Upper lobe of left lung (tissue), 6 donors: ENCODE results near the gene TRIM38. TPM values are rescaled to one million over a fixed set of nuclear protein-coding genes. Genes with fewer than 3 reads are reported as not detected.

Source experiments
- ATAC-seq, 2 donors: fragments of 200-7000 bp; cut with Tn5 transposase; one replicate each; pipeline ENCODE4 v1.9.1; 2022; ENCODE audit warnings: mild to moderate bottlenecking in 2 of 2, moderate library complexity in 2 of 2; ENCODE audit not compliant: low FRiP score in 2 of 2
- DNase-seq, 2 donors: peaks; one replicate each; pipeline ENCODE4 v3.0.0-alpha.2; 2019 to 2020
- H3K27ac ChIP-seq, 4 donors: fragments of 200-600 bp; sonication (generic); one replicate each; pipeline ENCODE4 v1.5.1; 2016 to 2019
- H3K27me3 ChIP-seq, 4 donors: fragments of 200-600 bp; sonication (generic); one replicate each; pipeline ENCODE4 v1.5.1; 2017 to 2019
- H3K36me3 ChIP-seq, 4 donors: fragments of 200-600 bp; sonication (generic); one replicate each; pipeline ENCODE4 v1.5.1; 2016 to 2019
- H3K4me1 ChIP-seq, 4 donors: fragments of 200-600 bp; sonication (generic); one replicate each; pipeline ENCODE4 v1.5.1; 2018 to 2019
- H3K4me3 ChIP-seq, 4 donors: fragments of 200-600 bp; sonication (generic); one replicate each; pipeline ENCODE4 v1.5.1; 2017 to 2019; ENCODE audit warnings: mild to moderate bottlenecking in 2 of 4, moderate library complexity in 1 of 4
- H3K9me3 ChIP-seq, 4 donors: fragments of 200-600 bp; sonication (generic); one replicate each; pipeline ENCODE4 v1.5.1; 2018 to 2019
- EP300 ChIP-seq, 4 donors: sonication (generic); formaldehyde crosslinking; IDR thresholded peaks; one replicate each; pipeline ENCODE4 v1.5.1; 2017; ENCODE audit warnings: antibody characterized with exemption in 4 of 4, control low read depth in 2 of 4
- POLR2A ChIP-seq, 4 donors: fragments of 450-650 bp; IDR thresholded peaks; one replicate each; pipeline ENCODE4 v1.5.1; 2016 to 2017; ENCODE audit warnings: antibody characterized with exemption in 4 of 4, mild to moderate bottlenecking in 2 of 4
- POLR2AphosphoS5 ChIP-seq, 2 donors: sonication (generic); formaldehyde crosslinking; IDR thresholded peaks; one replicate each; pipeline ENCODE4 v1.5.1; 2017; ENCODE audit warnings: antibody characterized with exemption in 2 of 2
- WGBS, 2 donors: methylation state at CpG; one replicate each; pipeline ENCODE4 v1.1.5; 2017 to 2018; 5-methylcytosine and 5-hydroxymethylcytosine counted together
- total RNA-seq, 6 donors: library from RNA; depleted of rRNA in 4 of 6; stranded (reverse); fragments of >200 nt in 4 of 6; gene quantifications; one replicate each; pipeline versions ENCODE4 v1.1.0 to v1.2.1, GENCODE V29; 2016 to 2021
- TF ChIP-seq, protein P1 (sequence below), 6 experiments: fragments of 450-650 bp in 4 of 6; fragments of 200-600 bp in 2 of 6; sonication (generic) in 2 of 6; IDR thresholded peaks; one replicate each; pipeline ENCODE4 v1.5.1; 2016 to 2019; ENCODE audit warnings: antibody characterized with exemption in 6 of 6
- donor health status: DM: no; HTN: no; CAD: no; lungs with moderate emphysema.
- donor health status: DM: no; HTN: yes; CAD: no; lungs with severe emphysema.

Gene TRIM38
- total RNA-seq, 6 donors from 2014 or later: 9.0 to 22.0 (median 14.7) TPM

- DNase-seq (no peak), ATAC-seq (no peak)
- TF ChIP-seq POLR2AphosphoS5 (IDR thresholded peaks at IDR 0.05) (no peak), POLR2A (IDR thresholded peaks at IDR 0.05) (no peak), EP300 (IDR thresholded peaks at IDR 0.05) (no peak)
- TF ChIP-seq, protein P1, sequence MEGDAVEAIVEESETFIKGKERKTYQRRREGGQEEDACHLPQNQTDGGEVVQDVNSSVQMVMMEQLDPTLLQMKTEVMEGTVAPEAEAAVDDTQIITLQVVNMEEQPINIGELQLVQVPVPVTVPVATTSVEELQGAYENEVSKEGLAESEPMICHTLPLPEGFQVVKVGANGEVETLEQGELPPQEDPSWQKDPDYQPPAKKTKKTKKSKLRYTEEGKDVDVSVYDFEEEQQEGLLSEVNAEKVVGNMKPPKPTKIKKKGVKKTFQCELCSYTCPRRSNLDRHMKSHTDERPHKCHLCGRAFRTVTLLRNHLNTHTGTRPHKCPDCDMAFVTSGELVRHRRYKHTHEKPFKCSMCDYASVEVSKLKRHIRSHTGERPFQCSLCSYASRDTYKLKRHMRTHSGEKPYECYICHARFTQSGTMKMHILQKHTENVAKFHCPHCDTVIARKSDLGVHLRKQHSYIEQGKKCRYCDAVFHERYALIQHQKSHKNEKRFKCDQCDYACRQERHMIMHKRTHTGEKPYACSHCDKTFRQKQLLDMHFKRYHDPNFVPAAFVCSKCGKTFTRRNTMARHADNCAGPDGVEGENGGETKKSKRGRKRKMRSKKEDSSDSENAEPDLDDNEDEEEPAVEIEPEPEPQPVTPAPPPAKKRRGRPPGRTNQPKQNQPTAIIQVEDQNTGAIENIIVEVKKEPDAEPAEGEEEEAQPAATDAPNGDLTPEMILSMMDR (IDR thresholded peaks at IDR 0.05): no peak
- 38 to 39% methylated on average over 1 of the region's 1 CpG for WGBS, 2 donors
- Histone ChIP-seq H3K4me1 (no peaks in the 10 kb centered on the region), H3K4me3 (no peak overlapping the region), H3K36me3 (no peaks in the 10 kb centered on the region), H3K27me3 (no peaks in the 10 kb centered on the region), H3K9me3 (no peaks in the 10 kb centered on the region), H3K27ac (no peak overlapping the region)
These were observed 31.2 kb upstream of the TRIM38 start for GRCh38 chr6:25931411-25931709.

DNA sequence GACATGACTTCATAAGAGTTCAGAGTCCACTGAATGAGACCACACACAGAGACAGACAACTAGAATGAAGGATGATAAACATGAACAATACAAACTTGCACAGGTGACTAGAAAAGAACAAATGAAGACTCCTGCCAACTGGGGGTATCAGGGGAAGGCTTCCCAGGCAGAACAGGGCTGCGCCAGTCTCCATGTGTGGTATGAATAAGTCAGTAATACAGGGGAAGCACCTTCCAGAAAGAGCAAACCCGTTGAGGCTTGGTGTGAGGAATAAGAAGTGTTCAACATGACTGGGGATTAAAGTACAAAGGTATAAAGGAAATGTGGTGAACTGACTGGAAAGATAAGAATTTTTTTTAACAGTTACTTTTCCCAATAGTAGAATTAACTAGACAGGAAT, 28.4 kb upstream of the TRIM38 start:
- no peak for TF ChIP-seq POLR2AphosphoS5 (IDR thresholded peaks at IDR 0.05)
- TF ChIP-seq, protein P1 (IDR thresholded peaks at IDR 0.05): no peak
- no peak for TF ChIP-seq EP300 (IDR thresholded peaks at IDR 0.05)
- no peak for TF ChIP-seq POLR2A (IDR thresholded peaks at IDR 0.05)
- WGBS, 2 donors: 55 to 63% methylated on average over 2 of the region's 2 CpGs
- DNase-seq (no peak), ATAC-seq (no peak)
- no peaks in the 10 kb centered on the region for H3K9me3 ChIP-seq
- H3K36me3 ChIP-seq: no peaks in the 10 kb centered on the region
- H3K4me1 ChIP-seq: no peaks in the 10 kb centered on the region
- H3K27me3 ChIP-seq: no peaks in the 10 kb centered on the region
- H3K27ac ChIP-seq: no peak overlapping the region
- H3K4me3 ChIP-seq: no peak overlapping the region

DNA sequence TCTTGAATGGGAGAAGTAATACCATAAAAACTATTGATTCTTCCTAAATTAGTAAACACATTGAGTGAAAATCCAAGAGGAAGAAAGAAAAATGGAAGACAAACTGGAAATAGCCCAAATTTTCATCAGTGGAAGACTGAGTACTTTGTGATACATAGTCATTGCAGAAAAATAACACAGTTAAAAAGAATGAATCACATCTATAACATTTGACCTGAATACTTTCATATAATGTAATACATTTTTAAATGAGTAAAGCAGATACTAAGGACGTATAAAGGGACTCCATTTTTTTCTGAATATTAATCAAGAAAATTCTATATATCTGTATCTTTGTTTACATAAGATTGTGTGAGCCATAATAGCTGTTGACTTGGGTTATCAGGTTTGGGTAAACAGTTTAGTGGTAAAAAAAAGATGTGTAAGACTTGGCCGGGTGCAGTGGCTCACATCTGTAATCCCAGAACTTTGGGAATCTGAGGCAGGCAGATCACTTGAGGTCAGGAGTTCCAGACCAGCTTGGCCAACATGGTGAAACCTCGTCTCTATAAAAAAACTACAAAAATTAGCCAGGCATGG, 27.8 kb upstream of the TRIM38 start:
- TF ChIP-seq POLR2A (IDR thresholded peaks at IDR 0.05) (no peak), POLR2AphosphoS5 (IDR thresholded peaks at IDR 0.05) (no peak), EP300 (IDR thresholded peaks at IDR 0.05) (no peak)
- TF ChIP-seq, protein P1 (IDR thresholded peaks at IDR 0.05): no peak
- H3K4me1 ChIP-seq: no peaks in the 10 kb centered on the region
- ATAC-seq (no peak), DNase-seq (no peak)
- H3K9me3 ChIP-seq: no peaks in the 10 kb centered on the region
- H3K27ac ChIP-seq: no peak overlapping the region
- no peaks in the 10 kb centered on the region for H3K36me3 ChIP-seq
- 70 to 74% methylated on average over 3 of the region's 3 CpGs for WGBS, 2 donors
- H3K4me3 ChIP-seq: no peak overlapping the region
- H3K27me3 ChIP-seq: no peaks in the 10 kb centered on the region

- WGBS, 2 donors: 86 to 88% methylated on average over 5 of the region's 5 CpGs
- no peak for TF ChIP-seq POLR2A (IDR thresholded peaks at IDR 0.05)
- TF ChIP-seq POLR2AphosphoS5 (IDR thresholded peaks at IDR 0.05): no peak
- TF ChIP-seq EP300 (IDR thresholded peaks at IDR 0.05): no peak
- TF ChIP-seq, protein P1 (IDR thresholded peaks at IDR 0.05): no peak
These were observed 26.6 kb upstream of the TRIM38 start for GRCh38 chr6:25935953-25936352.

GRCh38 chr6:25939593-25939992, 23.0 kb upstream of the TRIM38 start:
- Histone ChIP-seq H3K27me3 (no peaks in the 10 kb centered on the region), H3K4me3 (no peak overlapping the region), H3K4me1 (no peaks in the 10 kb centered on the region), H3K27ac (no peak overlapping the region), H3K9me3 (no peaks in the 10 kb centered on the region), H3K36me3 (no peaks in the 10 kb centered on the region)
- DNase-seq: no peak
- 65 to 69% methylated on average over 2 of the region's 2 CpGs for WGBS, 2 donors
- TF ChIP-seq EP300 (IDR thresholded peaks at IDR 0.05) (no peak), POLR2AphosphoS5 (IDR thresholded peaks at IDR 0.05) (no peak), POLR2A (IDR thresholded peaks at IDR 0.05) (no peak)
- TF ChIP-seq, protein P1 (IDR thresholded peaks at IDR 0.05): no peak
- ATAC-seq: no peak

More at GRCh38 chr6:25935953-25936352, 26.6 kb upstream of the TRIM38 start:
- no peaks in the 10 kb centered on the region for H3K4me1 ChIP-seq
- H3K36me3 ChIP-seq: no peaks in the 10 kb centered on the region
- DNase-seq (no peak), ATAC-seq (no peak)
- no peaks in the 10 kb centered on the region for H3K27me3 ChIP-seq
- no peaks in the 10 kb centered on the region for H3K9me3 ChIP-seq
- no peak overlapping the region for H3K4me3 ChIP-seq
- H3K27ac ChIP-seq: no peak overlapping the region
